ENCODE results near the gene ST7. TPM values are rescaled to one million over a fixed set of nuclear protein-coding genes. Genes with fewer than 3 reads are reported as not detected.
A peak's percentile ranks its signal among the peaks of the same experiment; 100 is the strongest.

Gene ST7
- total RNA-seq, 1 donor from 2014 or later, result 12.9 TPM

DNA sequence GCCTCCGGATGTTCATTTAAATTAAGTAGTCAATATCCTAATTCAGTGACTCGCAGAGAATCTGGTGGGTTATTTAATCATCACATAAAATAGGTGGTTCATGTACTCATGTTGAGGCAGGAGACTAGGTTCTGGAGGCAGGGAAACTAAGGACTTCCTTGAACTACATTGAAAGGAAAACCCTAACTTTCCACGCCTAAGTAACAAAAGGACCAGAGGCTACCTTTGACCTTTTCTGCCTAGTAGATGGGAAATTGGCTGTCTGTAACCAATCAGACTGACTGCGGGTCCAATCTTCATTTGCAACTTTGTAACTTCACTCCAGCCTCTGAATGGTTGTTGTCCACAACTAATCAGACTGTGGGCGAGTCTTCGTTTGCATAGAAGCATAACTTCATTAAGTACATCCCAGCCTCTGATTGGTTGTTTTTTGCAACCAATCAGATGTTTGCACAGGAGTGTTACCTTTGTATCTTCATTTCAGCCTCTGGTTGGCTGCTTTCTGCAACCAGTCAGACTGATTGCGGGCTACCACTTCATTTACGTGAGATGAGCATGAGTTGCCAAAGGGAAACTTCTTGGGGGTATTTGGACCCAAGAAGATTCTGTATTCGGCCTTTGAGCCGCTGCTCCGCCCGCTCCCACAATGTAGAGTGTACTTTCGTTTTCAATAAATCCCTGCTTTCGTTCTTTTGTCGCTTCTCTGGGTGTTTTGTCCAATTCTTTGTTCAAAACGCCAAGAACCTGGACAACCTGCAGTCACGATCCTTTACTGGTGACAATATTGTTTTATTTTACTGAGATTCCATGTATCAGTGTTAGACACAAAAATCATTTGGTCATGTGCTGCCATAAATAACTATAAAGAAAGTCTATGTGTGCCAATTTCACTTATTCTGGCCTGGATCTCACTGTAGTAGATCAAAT, 1.7 kb upstream of the ST7 start:
- no peaks in the 10 kb centered on the region for H3K36me3 ChIP-seq (ENCODE audit: control insufficient read depth, insufficient read depth, low read length)
- no peak overlapping the region for H3K4me3 ChIP-seq (ENCODE audit: low read depth, low read length)
- TF ChIP-seq, protein P1, sequence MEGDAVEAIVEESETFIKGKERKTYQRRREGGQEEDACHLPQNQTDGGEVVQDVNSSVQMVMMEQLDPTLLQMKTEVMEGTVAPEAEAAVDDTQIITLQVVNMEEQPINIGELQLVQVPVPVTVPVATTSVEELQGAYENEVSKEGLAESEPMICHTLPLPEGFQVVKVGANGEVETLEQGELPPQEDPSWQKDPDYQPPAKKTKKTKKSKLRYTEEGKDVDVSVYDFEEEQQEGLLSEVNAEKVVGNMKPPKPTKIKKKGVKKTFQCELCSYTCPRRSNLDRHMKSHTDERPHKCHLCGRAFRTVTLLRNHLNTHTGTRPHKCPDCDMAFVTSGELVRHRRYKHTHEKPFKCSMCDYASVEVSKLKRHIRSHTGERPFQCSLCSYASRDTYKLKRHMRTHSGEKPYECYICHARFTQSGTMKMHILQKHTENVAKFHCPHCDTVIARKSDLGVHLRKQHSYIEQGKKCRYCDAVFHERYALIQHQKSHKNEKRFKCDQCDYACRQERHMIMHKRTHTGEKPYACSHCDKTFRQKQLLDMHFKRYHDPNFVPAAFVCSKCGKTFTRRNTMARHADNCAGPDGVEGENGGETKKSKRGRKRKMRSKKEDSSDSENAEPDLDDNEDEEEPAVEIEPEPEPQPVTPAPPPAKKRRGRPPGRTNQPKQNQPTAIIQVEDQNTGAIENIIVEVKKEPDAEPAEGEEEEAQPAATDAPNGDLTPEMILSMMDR (IDR thresholded peaks at IDR 0.05; ENCODE audit: insufficient read depth, low read length, severe bottlenecking), result no peak
- DNase-seq (ENCODE audit: low read depth), result no peak
- H3K27me3 ChIP-seq (ENCODE audit: control insufficient read depth, insufficient read depth, low read length), result no peaks in the 10 kb centered on the region
- FAIRE-seq, result no peak

DNA sequence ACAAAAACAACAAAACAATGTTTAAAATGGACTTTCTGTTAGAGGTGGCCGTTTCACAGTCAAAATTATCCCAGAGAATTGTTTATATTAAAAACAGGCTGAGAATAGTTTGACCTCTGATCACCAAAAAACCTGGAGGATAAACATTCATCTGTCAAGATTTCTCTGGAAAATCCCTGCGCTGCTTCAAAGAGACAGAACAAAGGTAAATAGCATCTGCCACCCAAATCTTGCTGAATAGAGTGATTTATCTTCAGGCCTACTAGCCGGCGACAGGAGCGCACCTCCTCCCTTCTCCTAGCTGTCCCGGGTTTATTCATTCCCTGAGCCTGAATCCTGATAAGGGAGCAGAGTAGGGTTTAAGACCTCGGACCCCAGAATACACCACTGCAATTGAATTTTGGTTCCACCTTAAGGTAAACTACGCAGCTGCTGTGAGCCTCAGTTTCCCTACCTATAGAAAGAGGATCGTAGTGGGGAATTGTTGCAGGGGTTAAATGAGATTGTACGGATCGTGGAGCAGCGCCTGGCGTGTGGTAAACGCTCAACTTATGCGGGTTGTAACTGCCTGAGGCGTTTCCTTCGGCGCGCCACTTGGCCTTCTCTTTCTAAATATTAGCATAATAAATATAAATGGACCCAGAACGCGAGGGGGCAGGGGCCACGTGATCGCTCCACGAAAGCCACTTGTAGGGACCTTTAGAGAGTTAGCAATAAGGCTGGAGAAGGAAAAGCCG, 498 bp upstream of the ST7 start:
- H3K4me3 ChIP-seq (ENCODE audit: low read depth, low read length), result peak overlapping the region; percentile 78
- TF ChIP-seq, protein P1 (IDR thresholded peaks at IDR 0.05; ENCODE audit: insufficient read depth, low read length, severe bottlenecking), result no peak
- H3K36me3 ChIP-seq (ENCODE audit: control insufficient read depth, insufficient read depth, low read length), result no peaks in the 10 kb centered on the region
- H3K27me3 ChIP-seq (ENCODE audit: control insufficient read depth, insufficient read depth, low read length), result no peaks in the 10 kb centered on the region
- no peak for FAIRE-seq
- no peak for DNase-seq (ENCODE audit: low read depth)

DNA sequence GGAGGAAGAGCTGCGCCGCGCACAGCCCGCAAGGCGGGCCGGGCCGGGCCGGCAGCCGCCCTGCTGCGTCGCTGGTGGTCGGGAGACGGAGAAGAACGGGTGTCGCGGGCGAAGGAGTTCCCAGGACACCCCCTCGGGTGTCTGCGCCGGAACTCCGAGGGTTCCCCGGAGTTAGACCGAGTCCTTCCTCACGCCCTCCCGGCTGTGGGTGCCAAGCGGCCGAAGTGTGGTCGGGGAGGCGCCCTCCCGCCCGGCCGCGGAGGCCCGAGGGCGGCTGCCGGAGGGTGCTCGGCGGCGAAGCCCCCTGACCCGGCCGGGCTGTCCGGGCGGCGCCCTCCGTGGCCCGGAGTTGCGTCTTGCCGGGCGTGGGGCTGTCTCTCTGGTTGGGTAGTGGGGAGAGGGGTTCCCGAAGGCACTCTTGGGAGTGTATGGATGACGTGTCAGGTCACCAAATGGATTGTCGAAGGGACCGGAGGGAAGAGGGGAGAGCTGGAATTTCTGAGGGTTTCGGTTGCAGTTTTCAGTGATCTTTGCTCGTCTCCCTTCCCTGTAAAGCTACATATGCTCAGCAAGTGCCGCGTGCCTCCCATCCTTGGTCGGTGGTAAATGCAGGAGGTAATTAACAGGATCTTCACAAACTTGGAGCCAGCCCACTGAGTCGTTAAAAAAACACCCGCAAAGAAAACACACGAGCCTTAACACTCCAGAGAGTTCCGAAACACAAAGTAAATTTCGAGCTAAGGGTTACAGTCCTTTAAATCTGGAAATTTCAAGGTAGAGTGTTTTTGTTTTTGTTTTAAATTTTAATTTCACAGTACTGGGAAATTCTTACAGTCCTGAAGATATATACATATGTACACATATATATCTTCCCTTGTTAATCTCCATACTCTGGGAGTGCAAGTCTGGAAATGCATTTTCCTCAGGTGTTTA, 871 bp downstream of the ST7 start:
- Histone ChIP-seq H3K36me3 (ENCODE audit: control insufficient read depth, insufficient read depth, low read length) (no peaks in the 10 kb centered on the region), H3K4me3 (ENCODE audit: low read depth, low read length) (peak overlapping the region; percentile 78), H3K27me3 (ENCODE audit: control insufficient read depth, insufficient read depth, low read length) (no peaks in the 10 kb centered on the region)
- TF ChIP-seq, protein P1 (IDR thresholded peaks at IDR 0.05; ENCODE audit: insufficient read depth, low read length, severe bottlenecking), result no peak
- FAIRE-seq, result no peak
- peak; percentile 48 for DNase-seq (ENCODE audit: low read depth)

DNA sequence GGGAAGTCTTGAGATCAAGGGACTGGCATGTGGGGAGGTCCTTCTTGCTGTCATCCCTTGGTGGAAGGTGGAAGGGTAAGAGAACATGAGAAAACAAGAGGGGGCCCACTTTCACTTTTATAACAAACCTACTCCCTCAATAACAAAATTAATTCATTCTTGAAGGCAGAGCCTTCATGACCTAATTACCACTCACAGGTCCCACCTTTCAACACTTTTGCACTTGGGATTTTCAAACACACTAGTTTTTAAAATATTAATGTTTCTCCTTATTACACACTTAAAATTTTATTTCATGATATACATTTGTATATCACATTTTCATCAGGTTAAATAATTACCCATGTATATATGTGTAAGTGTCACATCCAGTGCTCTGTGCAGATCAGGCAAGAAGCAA, 2.0 kb downstream of the ST7 start:
- Histone ChIP-seq H3K4me3 (ENCODE audit: low read depth, low read length) (no peak overlapping the region), H3K36me3 (ENCODE audit: control insufficient read depth, insufficient read depth, low read length) (no peaks in the 10 kb centered on the region), H3K27me3 (ENCODE audit: control insufficient read depth, insufficient read depth, low read length) (no peaks in the 10 kb centered on the region)
- FAIRE-seq, result no peak
- TF ChIP-seq, protein P1 (IDR thresholded peaks at IDR 0.05; ENCODE audit: insufficient read depth, low read length, severe bottlenecking), result no peak
- DNase-seq (ENCODE audit: low read depth), result no peak

DNA sequence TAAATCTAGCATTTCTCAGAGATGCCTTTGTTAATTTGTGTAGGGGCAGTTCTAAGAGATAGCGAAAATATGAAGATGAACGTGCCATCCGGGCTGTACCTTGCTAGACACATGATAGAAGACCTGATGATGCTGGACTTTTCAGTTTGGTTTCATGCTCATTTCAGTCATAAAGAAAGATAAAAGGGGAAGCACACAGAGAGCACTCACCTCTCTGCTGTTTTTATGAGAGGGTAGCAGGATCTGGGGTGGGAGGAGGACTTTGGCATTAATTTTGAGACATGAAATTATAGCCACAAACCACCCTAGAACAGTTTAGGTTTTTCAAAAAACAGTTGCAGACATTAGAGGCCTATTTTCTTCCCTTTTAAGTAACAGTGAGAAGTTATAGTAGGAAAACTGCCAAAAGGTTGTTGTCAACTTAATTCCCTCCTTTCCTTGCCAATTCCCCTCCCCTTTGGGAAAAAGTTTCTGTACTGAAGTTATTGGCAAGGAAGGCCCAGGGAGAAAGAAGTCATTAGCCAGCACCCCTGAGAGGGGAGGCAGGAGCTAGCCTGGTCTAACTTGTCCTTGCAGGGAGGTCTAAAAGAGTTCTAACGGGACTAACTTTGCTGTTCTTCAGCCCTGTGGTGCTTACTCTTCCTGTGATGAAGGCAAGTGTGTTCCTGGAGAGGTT, 2.6 kb downstream of the ST7 start:
- Histone ChIP-seq H3K27me3 (ENCODE audit: control insufficient read depth, insufficient read depth, low read length) (no peaks in the 10 kb centered on the region), H3K36me3 (ENCODE audit: control insufficient read depth, insufficient read depth, low read length) (no peaks in the 10 kb centered on the region), H3K4me3 (ENCODE audit: low read depth, low read length) (no peak overlapping the region)
- TF ChIP-seq, protein P1 (IDR thresholded peaks at IDR 0.05; ENCODE audit: insufficient read depth, low read length, severe bottlenecking), result no peak
- FAIRE-seq (no peak), DNase-seq (ENCODE audit: low read depth) (no peak)

Measured in bronchial epithelial cell (primary cell).